DOHH2 (cell line): ENCODE data around the gene APOA5.

Experiments
- H3F3A ChIP-seq: fragments of 200-600 bp; sonication (generic), shearing (Covaris generic); 2 replicates; pipeline ENCODE4 v1.6.0; 2016; ENCODE audit warnings: antibody characterized with exemption, mild to moderate bottlenecking; ENCODE audit not compliant: control insufficient read depth, insufficient read depth
- H3K27ac ChIP-seq: fragments of 200-600 bp; sonication (generic); 2 replicates; pipeline ENCODE4 v1.5.1; 2014; ENCODE audit warnings: low read depth, mild to moderate bottlenecking, low read length, moderate library complexity
- H3K27me3 ChIP-seq: fragments of 200-600 bp; sonication (generic); 2 replicates; pipeline ENCODE4 v1.6.1; 2014; ENCODE audit warnings: mild to moderate bottlenecking, low read length, mixed read lengths; ENCODE audit not compliant: control insufficient read depth
- H3K36me3 ChIP-seq: fragments of 200-600 bp; sonication (generic); 2 replicates; pipeline ENCODE4 v1.6.1; 2014; ENCODE audit warnings: mild to moderate bottlenecking, low read length, moderate library complexity, mixed read lengths; ENCODE audit not compliant: control insufficient read depth
- H3K4me1 ChIP-seq: fragments of 200-600 bp; sonication (generic); 2 replicates; pipeline ENCODE4 v1.6.1; 2014; ENCODE audit warnings: mild to moderate bottlenecking, low read length, mixed read lengths; ENCODE audit not compliant: control insufficient read depth
- H3K4me2 ChIP-seq: fragments of 200-600 bp; sonication (generic); 2 replicates; pipeline ENCODE4 v1.6.0; 2014; ENCODE audit warnings: mild to moderate bottlenecking, low read length, moderate library complexity
- H3K4me3 ChIP-seq: fragments of 200-600 bp; sonication (generic); 2 replicates; pipeline ENCODE4 v1.5.1; 2014; ENCODE audit warnings: mild to moderate bottlenecking, low read length, mixed read lengths
- H3K79me2 ChIP-seq: fragments of 200-600 bp; sonication (generic); 2 replicates; pipeline ENCODE4 v1.6.1; 2014; ENCODE audit warnings: mild to moderate bottlenecking, low read length, mixed read lengths; ENCODE audit not compliant: control insufficient read depth
- H3K9me2 ChIP-seq: fragments of 200-600 bp; sonication (generic); replicated peaks from 2 replicates; pipeline ENCODE4 v1.6.1; 2014; ENCODE audit warnings: mild to moderate bottlenecking, low read length, mixed read lengths; ENCODE audit not compliant: control insufficient read depth
- H3K9me3 ChIP-seq: fragments of 200-600 bp; sonication (generic); 2 replicates; pipeline ENCODE4 v1.6.1; 2014; ENCODE audit warnings: antibody characterized with exemption, low read length, mixed read lengths; ENCODE audit not compliant: control insufficient read depth, insufficient read depth
- H4K20me1 ChIP-seq: fragments of 200-600 bp; sonication (generic); 2 replicates; pipeline ENCODE4 v1.6.0; 2014; ENCODE audit warnings: low read depth, mild to moderate bottlenecking, antibody characterized with exemption, low read length, moderate library complexity; ENCODE audit not compliant: control insufficient read depth, insufficient read depth
- CTCF ChIP-seq: fragments of 200-600 bp; sonication (generic); IDR thresholded peaks from one replicate; pipeline ENCODE4 v1.5.1; 2014; ENCODE audit warnings: antibody characterized with exemption, mild to moderate bottlenecking, low read depth, low read length; ENCODE audit not compliant: poor library complexity, severe bottlenecking
- EZH2phosphoT487 ChIP-seq: fragments of 200-600 bp; sonication (generic); IDR thresholded peaks from 2 replicates; pipeline ENCODE4 v1.6.1; 2017; ENCODE audit warnings: borderline replicate concordance, mild to moderate bottlenecking, antibody characterized with exemption, low read length, moderate library complexity, mixed read lengths

APOA5 gene

DNA sequence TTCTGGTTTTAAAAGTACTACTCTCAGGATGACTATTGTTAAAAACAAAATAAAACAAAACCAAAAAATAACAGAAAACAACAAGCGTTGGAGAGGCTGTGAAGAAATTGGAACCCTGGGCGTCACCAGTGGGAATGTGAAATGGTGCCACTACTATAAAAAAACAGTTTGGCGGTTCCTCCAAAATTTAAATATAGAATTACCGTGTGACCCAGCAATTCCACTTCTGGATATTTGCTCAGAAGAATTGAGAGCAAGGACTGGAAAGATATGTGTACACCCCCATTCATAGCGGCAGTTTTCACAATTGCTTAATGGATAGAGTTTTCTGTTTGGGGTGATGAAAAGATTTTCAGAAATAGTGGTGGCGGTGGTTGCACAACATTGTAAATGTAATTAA is 22.8 kb upstream of the APOA5 start:
- Histone ChIP-seq H3K27me3 (peaks cover 8% of the 10 kb centered on the region), H3K9me3 (no peaks in the 10 kb centered on the region), H3K36me3 (no peaks in the 10 kb centered on the region), H4K20me1 (no peaks in the 10 kb centered on the region), H3K4me2 (no peak overlapping the region), H3K4me3 (no peak overlapping the region), H3K4me1 (no peaks in the 10 kb centered on the region), H3F3A (no peaks in the 10 kb centered on the region), H3K27ac (no peak overlapping the region), H3K9me2 (no peaks in the 10 kb centered on the region), H3K79me2 (no peaks in the 10 kb centered on the region)
- no peak for TF ChIP-seq CTCF
- TF ChIP-seq EZH2phosphoT487, result no peak

- Histone ChIP-seq H3K27me3 (peaks cover 10% of the 10 kb centered on the region), H3K9me3 (no peaks in the 10 kb centered on the region), H3K36me3 (no peaks in the 10 kb centered on the region), H4K20me1 (no peaks in the 10 kb centered on the region), H3K27ac (no peak overlapping the region), H3K4me2 (no peak overlapping the region), H3K79me2 (no peaks in the 10 kb centered on the region), H3K9me2 (no peaks in the 10 kb centered on the region), H3K4me3 (no peak overlapping the region), H3F3A (no peaks in the 10 kb centered on the region), H3K4me1 (no peaks in the 10 kb centered on the region)
- TF ChIP-seq CTCF (no peak), EZH2phosphoT487 (no peak)
Measured at GRCh38 chr11:116813781-116814471, 22.2 kb upstream of the APOA5 start.

- Histone ChIP-seq H4K20me1 (no peaks in the 10 kb centered on the region), H3K79me2 (no peaks in the 10 kb centered on the region), H3K4me1 (no peaks in the 10 kb centered on the region), H3K4me3 (no peak overlapping the region), H3K27ac (no peak overlapping the region), H3K4me2 (no peak overlapping the region), H3K9me2 (no peaks in the 10 kb centered on the region), H3K36me3 (no peaks in the 10 kb centered on the region), H3K27me3 (peaks cover 12% of the 10 kb centered on the region), H3F3A (no peaks in the 10 kb centered on the region), H3K9me3 (no peaks in the 10 kb centered on the region)
- TF ChIP-seq CTCF (no peak), EZH2phosphoT487 (no peak)
Measured at GRCh38 chr11:116813170-116813569, 21.5 kb upstream of the APOA5 start.
